Nephron progenitor cell (in vitro differentiated cells): ENCODE data around the gene MGMT.

Experiments used
- DNase-seq: peaks from one replicate; pipeline ENCODE4 v3.0.0; 2021
- H3K27ac Mint-ChIP-seq: 2 replicates; pipeline ENCODE4 v1.8.0; 2021; ENCODE audit warnings: mild to moderate bottlenecking, moderate library complexity, mixed read lengths
- H3K27me3 Mint-ChIP-seq: 2 replicates; pipeline ENCODE4 v1.8.0; 2021; ENCODE audit warnings: mild to moderate bottlenecking, low read depth, mixed read lengths; ENCODE audit not compliant: poor library complexity
- H3K36me3 Mint-ChIP-seq: 2 replicates; pipeline ENCODE4 v1.8.0; 2021; ENCODE audit warnings: low read depth, mixed read lengths
- H3K4me1 Mint-ChIP-seq: 2 replicates; pipeline ENCODE4 v1.8.0; 2021; ENCODE audit warnings: mixed read lengths
- H3K4me3 Mint-ChIP-seq: 2 replicates; pipeline ENCODE4 v1.8.0; 2021; ENCODE audit warnings: mild to moderate bottlenecking, moderate library complexity, mixed read lengths
- H3K9me3 Mint-ChIP-seq: 2 replicates; pipeline ENCODE4 v1.8.0; 2021; ENCODE audit warnings: mild to moderate bottlenecking, moderate library complexity, mixed read lengths
- CTCF ChIP-seq: fragments of 200-600 bp; sonication (generic); IDR thresholded peaks from 2 replicates; pipeline ENCODE4 v1.5.0; 2021; ENCODE audit warnings: antibody characterized with exemption

MGMT gene

GRCh38 chr10:129617768-129618167 lies 150.7 kb downstream of the MGMT start:
- no peak for DNase-seq
- H3K4me3 Mint-ChIP-seq: no peak overlapping the region
- H3K27me3 Mint-ChIP-seq: peaks cover 5% of the 10 kb centered on the region
- H3K36me3 Mint-ChIP-seq: no peaks in the 10 kb centered on the region
- H3K27ac Mint-ChIP-seq: no peak overlapping the region
- H3K9me3 Mint-ChIP-seq: no peaks in the 10 kb centered on the region
- peaks cover 15% of the 10 kb centered on the region for H3K4me1 Mint-ChIP-seq
- TF ChIP-seq CTCF: no peak

GRCh38 chr10:129621062-129621461 lies 154.0 kb downstream of the MGMT start:
- Mint-ChIP-seq H3K4me3 (no peak overlapping the region), H3K36me3 (no peaks in the 10 kb centered on the region), H3K27me3 (peaks cover 2% of the 10 kb centered on the region), H3K9me3 (no peaks in the 10 kb centered on the region), H3K27ac (no peak overlapping the region), H3K4me1 (peaks cover 3% of the 10 kb centered on the region)
- no peak for TF ChIP-seq CTCF
- DNase-seq: no peak

GRCh38 chr10:129621693-129622092 lies 154.7 kb downstream of the MGMT start:
- no peak overlapping the region for H3K4me3 Mint-ChIP-seq
- no peak overlapping the region for H3K27ac Mint-ChIP-seq
- H3K4me1 Mint-ChIP-seq: peaks cover 9% of the 10 kb centered on the region
- no peak for DNase-seq
- peaks cover 2% of the 10 kb centered on the region for H3K27me3 Mint-ChIP-seq
- H3K9me3 Mint-ChIP-seq: no peaks in the 10 kb centered on the region
- TF ChIP-seq CTCF: no peak
- H3K36me3 Mint-ChIP-seq: no peaks in the 10 kb centered on the region

GRCh38 chr10:129622291-129622690 lies 155.2 kb downstream of the MGMT start:
- Mint-ChIP-seq H3K27me3 (peaks cover 2% of the 10 kb centered on the region), H3K9me3 (no peaks in the 10 kb centered on the region), H3K4me3 (no peak overlapping the region), H3K27ac (no peak overlapping the region), H3K4me1 (peaks cover 15% of the 10 kb centered on the region), H3K36me3 (no peaks in the 10 kb centered on the region)
- TF ChIP-seq CTCF: no peak
- no peak for DNase-seq

GRCh38 chr10:129622736-129623135 lies 155.7 kb downstream of the MGMT start:
- no peak for DNase-seq
- no peak for TF ChIP-seq CTCF
- no peak overlapping the region for H3K4me3 Mint-ChIP-seq

GRCh38 chr10:129624526-129624925 lies 157.5 kb downstream of the MGMT start:
- H3K4me3 Mint-ChIP-seq: no peak overlapping the region
- no peaks in the 10 kb centered on the region for H3K9me3 Mint-ChIP-seq
- H3K27me3 Mint-ChIP-seq: peaks cover 2% of the 10 kb centered on the region
- H3K4me1 Mint-ChIP-seq: peaks cover 36% of the 10 kb centered on the region
- TF ChIP-seq CTCF: no peak
- H3K36me3 Mint-ChIP-seq: no peaks in the 10 kb centered on the region
- DNase-seq: no peak
- H3K27ac Mint-ChIP-seq: no peak overlapping the region

More at GRCh38 chr10:129622736-129623135, 155.7 kb downstream of the MGMT start:
- Mint-ChIP-seq H3K27ac (no peak overlapping the region), H3K36me3 (no peaks in the 10 kb centered on the region), H3K9me3 (no peaks in the 10 kb centered on the region), H3K4me1 (peaks cover 20% of the 10 kb centered on the region), H3K27me3 (peaks cover 2% of the 10 kb centered on the region)
